T-helper 2 cell treated with Interferon-gamma antibody and Interleukin-4, amounts not matched to agents 5 μg/mL and 100 μg/mL, for 36 hours (primary cell): ENCODE measurements around the gene RPSA.
"Not testable (repeated sequence)": the region's sequence is repeated elsewhere in the genome, so short reads cannot be mapped to it uniquely, and the experiment has no call there.

Experiments used
- DNase-seq: peaks from one replicate; pipeline ENCODE4 v3.0.0; 2021; ENCODE audit warnings: low spot score
- H3K27ac Mint-ChIP-seq: one replicate; pipeline ENCODE4 v1.8.0; 2021; ENCODE audit warnings: mild to moderate bottlenecking, mixed read lengths
- H3K27me3 Mint-ChIP-seq: one replicate; pipeline ENCODE4 v1.8.0; 2021; ENCODE audit warnings: low read depth, mixed read lengths
- H3K36me3 Mint-ChIP-seq: one replicate; pipeline ENCODE4 v1.8.0; 2021; ENCODE audit warnings: low read depth, mixed read lengths
- H3K4me1 Mint-ChIP-seq: one replicate; pipeline ENCODE4 v1.8.0; 2021; ENCODE audit warnings: low read depth, mixed read lengths
- H3K4me3 Mint-ChIP-seq: one replicate; pipeline ENCODE4 v1.8.0; 2022; ENCODE audit warnings: mild to moderate bottlenecking, moderate library complexity, mixed read lengths
- H3K9me3 Mint-ChIP-seq: one replicate; pipeline ENCODE4 v1.8.0; 2021; ENCODE audit warnings: mixed read lengths

RPSA gene

GRCh38 chr3:39405687-39406367 lies 693 bp upstream of the RPSA start:
- peaks cover 60% of the 10 kb centered on the region for H3K36me3 Mint-ChIP-seq
- H3K4me1 Mint-ChIP-seq = peaks cover 34% of the 10 kb centered on the region

GRCh38 chr3:39407259-39407629 lies 724 bp downstream of the RPSA start:
- no peaks in the 10 kb centered on the region for H3K27me3 Mint-ChIP-seq
- peak overlapping the region; percentile 97 for H3K27ac Mint-ChIP-seq
- H3K4me3 Mint-ChIP-seq = peak overlapping the region; percentile 90
- H3K36me3 Mint-ChIP-seq = peaks cover 63% of the 10 kb centered on the region
- DNase-seq = no peak
- H3K4me1 Mint-ChIP-seq = peaks cover 35% of the 10 kb centered on the region
- no peaks in the 10 kb centered on the region for H3K9me3 Mint-ChIP-seq

More at GRCh38 chr3:39405687-39406367, 693 bp upstream of the RPSA start:
- peak overlapping the region; percentile 97 for H3K27ac Mint-ChIP-seq
- peak overlapping the region; percentile 90 for H3K4me3 Mint-ChIP-seq
- no peaks in the 10 kb centered on the region for H3K9me3 Mint-ChIP-seq
- no peaks in the 10 kb centered on the region for H3K27me3 Mint-ChIP-seq
- no peak for DNase-seq

GRCh38 chr3:39407773-39408492 lies 1.4 kb downstream of the RPSA start:
- H3K36me3 Mint-ChIP-seq = peaks cover 69% of the 10 kb centered on the region
- no peaks in the 10 kb centered on the region for H3K9me3 Mint-ChIP-seq
- peak overlapping the region; percentile 90 for H3K4me3 Mint-ChIP-seq
- no peaks in the 10 kb centered on the region for H3K27me3 Mint-ChIP-seq
- H3K27ac Mint-ChIP-seq = peak overlapping the region; percentile 97
- H3K4me1 Mint-ChIP-seq = peaks cover 35% of the 10 kb centered on the region
- DNase-seq = no peak

- Mint-ChIP-seq H3K9me3 (no peaks in the 10 kb centered on the region), H3K27me3 (no peaks in the 10 kb centered on the region), H3K4me1 (peaks cover 35% of the 10 kb centered on the region), H3K36me3 (peaks cover 72% of the 10 kb centered on the region), H3K27ac (peak overlapping the region; percentile 52), H3K4me3 (peak overlapping the region; percentile 90)
- DNase-seq = no peak
Observed at GRCh38 chr3:39408493-39409372, 2.2 kb downstream of the RPSA start.

GRCh38 chr3:39409514-39410136 lies 3.1 kb downstream of the RPSA start:
- H3K27me3 Mint-ChIP-seq = no peaks in the 10 kb centered on the region
- DNase-seq = no peak
- H3K4me1 Mint-ChIP-seq = peaks cover 35% of the 10 kb centered on the region

GRCh38 chr3:39410893-39411292 lies 4.4 kb downstream of the RPSA start:
- DNase-seq = no peak
- peaks cover 82% of the 10 kb centered on the region for H3K36me3 Mint-ChIP-seq
- H3K4me3 Mint-ChIP-seq = no peak overlapping the region
- H3K4me1 Mint-ChIP-seq = peaks cover 31% of the 10 kb centered on the region
- no peaks in the 10 kb centered on the region for H3K9me3 Mint-ChIP-seq
- no peak overlapping the region for H3K27ac Mint-ChIP-seq
- no peaks in the 10 kb centered on the region for H3K27me3 Mint-ChIP-seq

More at GRCh38 chr3:39409514-39410136, 3.1 kb downstream of the RPSA start:
- Mint-ChIP-seq H3K9me3 (no peaks in the 10 kb centered on the region), H3K27ac (no peak overlapping the region), H3K4me3 (peak overlapping the region; percentile 90), H3K36me3 (peaks cover 77% of the 10 kb centered on the region)

GRCh38 chr3:39412668-39413260 lies 6.2 kb downstream of the RPSA start:
- Mint-ChIP-seq H3K9me3 (no peaks in the 10 kb centered on the region), H3K27me3 (no peaks in the 10 kb centered on the region), H3K4me3 (no peak overlapping the region), H3K4me1 (peaks cover 24% of the 10 kb centered on the region), H3K27ac (no peak overlapping the region), H3K36me3 (peaks cover 69% of the 10 kb centered on the region)
- no peak for DNase-seq

GRCh38 chr3:39413691-39414420 lies 7.3 kb downstream of the RPSA start:
- Mint-ChIP-seq H3K27me3 (peaks cover 3% of the 10 kb centered on the region), H3K27ac (no peak overlapping the region), H3K9me3 (no peaks in the 10 kb centered on the region), H3K4me3 (no peak overlapping the region), H3K4me1 (peaks cover 17% of the 10 kb centered on the region), H3K36me3 (peaks cover 59% of the 10 kb centered on the region)
- DNase-seq = no peak

- Mint-ChIP-seq H3K36me3 (peaks cover 54% of the 10 kb centered on the region), H3K4me3 (no peak overlapping the region), H3K9me3 (no peaks in the 10 kb centered on the region), H3K4me1 (peaks cover 14% of the 10 kb centered on the region), H3K27me3 (peaks cover 3% of the 10 kb centered on the region), H3K27ac (no peak overlapping the region)
- no peak for DNase-seq
Observed at GRCh38 chr3:39414421-39414907, 7.9 kb downstream of the RPSA start.

GRCh38 chr3:39415302-39415701 lies 8.8 kb downstream of the RPSA start:
- not testable (repeated sequence) for H3K4me1 Mint-ChIP-seq, H3K4me3 Mint-ChIP-seq, H3K27me3 Mint-ChIP-seq, H3K27ac Mint-ChIP-seq, H3K9me3 Mint-ChIP-seq, DNase-seq
- peaks cover 46% of the 10 kb centered on the region for H3K36me3 Mint-ChIP-seq

GRCh38 chr3:39415983-39416382 lies 9.5 kb downstream of the RPSA start:
- peaks cover 40% of the 10 kb centered on the region for H3K36me3 Mint-ChIP-seq
- no peak overlapping the region for H3K27ac Mint-ChIP-seq
- peaks cover 7% of the 10 kb centered on the region for H3K27me3 Mint-ChIP-seq
- no peaks in the 10 kb centered on the region for H3K9me3 Mint-ChIP-seq
- H3K4me3 Mint-ChIP-seq = no peak overlapping the region
- peaks cover 5% of the 10 kb centered on the region for H3K4me1 Mint-ChIP-seq
- no peak for DNase-seq

- not testable (repeated sequence) for H3K4me3 Mint-ChIP-seq, H3K27me3 Mint-ChIP-seq, H3K4me1 Mint-ChIP-seq, DNase-seq, H3K27ac Mint-ChIP-seq, H3K9me3 Mint-ChIP-seq
- peaks cover 30% of the 10 kb centered on the region for H3K36me3 Mint-ChIP-seq
Observed at GRCh38 chr3:39416998-39417397, 10.5 kb downstream of the RPSA start.
